ENCODE measurements around the gene GPS1. TPM values are rescaled to one million over a fixed set of nuclear protein-coding genes. Genes with fewer than 3 reads are reported as not detected.

GPS1 gene
- total RNA-seq, 1 donor from 2014 or later, result 71.5 TPM

GRCh38 chr17:82089723-82090548, 38.2 kb downstream of the GPS1 start:
- intact Hi-C loops (cut with DNase I), result no loop called here
- ATAC-seq (no peak), DNase-seq (no peak)
- TF ChIP-seq CTCF (IDR thresholded peaks at IDR 0.05), result no peak
- no peak overlapping the region for H3K4me3 ChIP-seq
- no peak overlapping the region for H3K27ac ChIP-seq
- H3K9me3 ChIP-seq, result no peaks in the 10 kb centered on the region
- H3K36me3 ChIP-seq, result peaks cover 100% of the 10 kb centered on the region
- peaks cover under 1% of the 10 kb centered on the region for H3K4me1 ChIP-seq
- H3K27me3 ChIP-seq (ENCODE audit: low read depth), result no peaks in the 10 kb centered on the region

- no peaks in the 10 kb centered on the region for H3K27me3 ChIP-seq (ENCODE audit: low read depth)
- intact Hi-C loops (cut with DNase I), result no loop called here
Measured at GRCh38 chr17:82090549-82091263, 39.0 kb downstream of the GPS1 start.

GRCh38 chr17:82091264-82092066, 39.8 kb downstream of the GPS1 start:
- no peak for TF ChIP-seq CTCF (IDR thresholded peaks at IDR 0.05)
- H3K4me1 ChIP-seq, result peaks cover 16% of the 10 kb centered on the region
- no peak overlapping the region for H3K27ac ChIP-seq
- H3K27me3 ChIP-seq (ENCODE audit: low read depth), result no peaks in the 10 kb centered on the region
- H3K36me3 ChIP-seq, result peaks cover 100% of the 10 kb centered on the region
- no peak overlapping the region for H3K4me3 ChIP-seq
- no peaks in the 10 kb centered on the region for H3K9me3 ChIP-seq
- no peak for ATAC-seq
- DNase-seq, result no peak
- intact Hi-C loops (cut with DNase I), result no loop called here

More at GRCh38 chr17:82090549-82091263, 39.0 kb downstream of the GPS1 start:
- TF ChIP-seq CTCF (IDR thresholded peaks at IDR 0.05), result no peak
- Histone ChIP-seq H3K4me3 (no peak overlapping the region), H3K9me3 (no peaks in the 10 kb centered on the region), H3K27ac (no peak overlapping the region), H3K4me1 (peaks cover 8% of the 10 kb centered on the region), H3K36me3 (peaks cover 100% of the 10 kb centered on the region)
- DNase-seq, result no peak
- ATAC-seq, result no peak

GRCh38 chr17:82092094-82092586, 40.4 kb downstream of the GPS1 start:
- no peak for ATAC-seq
- no peaks in the 10 kb centered on the region for H3K27me3 ChIP-seq (ENCODE audit: low read depth)
- DNase-seq, result no peak
- H3K4me3 ChIP-seq, result no peak overlapping the region
- intact Hi-C loops (cut with DNase I), result no loop called here
- H3K36me3 ChIP-seq, result peaks cover 93% of the 10 kb centered on the region
- H3K27ac ChIP-seq, result no peak overlapping the region
- no peak for TF ChIP-seq CTCF (IDR thresholded peaks at IDR 0.05)
- peaks cover 22% of the 10 kb centered on the region for H3K4me1 ChIP-seq
- no peaks in the 10 kb centered on the region for H3K9me3 ChIP-seq

GRCh38 chr17:82092628-82092994, 40.9 kb downstream of the GPS1 start:
- DNase-seq (no peak), ATAC-seq (no peak)
- Histone ChIP-seq H3K9me3 (no peaks in the 10 kb centered on the region), H3K4me1 (peaks cover 25% of the 10 kb centered on the region), H3K27ac (no peak overlapping the region), H3K4me3 (no peak overlapping the region), H3K36me3 (peaks cover 88% of the 10 kb centered on the region), H3K27me3 (ENCODE audit: low read depth) (no peaks in the 10 kb centered on the region)
- intact Hi-C loops (cut with DNase I), result no loop called here
- TF ChIP-seq CTCF (IDR thresholded peaks at IDR 0.05), result no peak

Data from lower lobe of right lung (tissue), 2 donors.